Parathyroid adenoma (tissue), 2 donors: ENCODE data around the gene FNDC4.

Experiments used
- H2AFZ ChIP-seq: fragments of 300-600 bp; sonication (generic); one replicate; pipeline ENCODE4 v1.7.0; 2017; ENCODE audit warnings: antibody characterized with exemption, mild to moderate bottlenecking
- H3K27ac ChIP-seq: fragments of 300-600 bp; sonication (generic); one replicate; pipeline ENCODE4 v1.7.0; 2017
- H3K27me3 ChIP-seq: fragments of 300-600 bp; sonication (generic); one replicate; pipeline ENCODE4 v1.7.0; 2017; ENCODE audit warnings: low read length; ENCODE audit not compliant: control insufficient read depth, insufficient read depth
- H3K36me3 ChIP-seq: fragments of 300-600 bp; sonication (generic); one replicate; pipeline ENCODE4 v1.7.0; 2017; ENCODE audit warnings: low read length; ENCODE audit not compliant: control insufficient read depth, insufficient read depth
- H3K4me1 ChIP-seq: fragments of 300-600 bp; sonication (generic); one replicate; pipeline ENCODE4 v1.7.0; 2017; ENCODE audit warnings: control low read depth
- H3K4me2 ChIP-seq: fragments of 300-600 bp; sonication (generic); one replicate; pipeline ENCODE4 v1.7.0; 2017; ENCODE audit warnings: low read length
- H3K4me3 ChIP-seq: fragments of 300-600 bp; sonication (generic); one replicate; pipeline ENCODE4 v1.7.0; 2017; ENCODE audit warnings: low read depth, low read length
- H3K79me2 ChIP-seq: fragments of 300-600 bp; sonication (generic); one replicate; pipeline ENCODE4 v1.7.0; 2017; ENCODE audit warnings: control low read depth
- H3K9ac ChIP-seq: fragments of 300-600 bp; sonication (generic); one replicate; pipeline ENCODE4 v1.7.0; 2017; ENCODE audit warnings: mild to moderate bottlenecking
- H3K9me3 ChIP-seq: fragments of 300-600 bp; sonication (generic); one replicate; pipeline ENCODE4 v1.7.0; 2017; ENCODE audit warnings: low read length; ENCODE audit not compliant: control insufficient read depth
- CTCF ChIP-seq: fragments of 300-600 bp; sonication (generic); IDR thresholded peaks from one replicate; pipeline ENCODE4 v1.7.0; 2017; ENCODE audit warnings: antibody characterized with exemption, mild to moderate bottlenecking
- donor health status: primary hyperparathyroidism.

FNDC4 gene

DNA sequence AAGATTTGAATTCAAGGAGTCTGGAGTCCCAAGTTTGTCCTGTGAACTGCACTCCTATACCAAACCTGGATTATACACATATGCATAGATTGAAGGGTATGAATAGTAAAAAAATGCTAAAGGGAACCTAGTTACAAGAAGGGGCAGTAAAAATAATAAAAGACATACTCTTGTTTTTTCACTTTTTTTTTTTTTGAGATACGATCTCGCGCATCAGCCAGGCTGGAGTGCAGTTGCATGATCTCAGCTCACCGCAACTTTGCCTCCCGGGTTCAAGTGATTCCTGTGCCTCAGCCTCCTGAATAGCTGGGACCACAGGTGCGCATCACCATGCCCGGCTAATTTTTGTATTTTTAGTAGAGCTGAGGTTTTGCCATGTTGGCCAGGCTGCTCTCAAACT lies 30.6 kb downstream of the FNDC4 start:
- Histone ChIP-seq H3K9me3 (no peaks in the 10 kb centered on the region), H3K9ac (no peak overlapping the region), H2AFZ (no peak overlapping the region), H3K4me3 (no peak overlapping the region), H3K27ac (no peak overlapping the region), H3K36me3 (no peaks in the 10 kb centered on the region), H3K27me3 (no peaks in the 10 kb centered on the region), H3K4me1 (no peaks in the 10 kb centered on the region), H3K4me2 (no peak overlapping the region), H3K79me2 (no peaks in the 10 kb centered on the region)
- no peak for TF ChIP-seq CTCF

GRCh38 chr2:27461118-27461517 lies 33.9 kb downstream of the FNDC4 start:
- Histone ChIP-seq H3K9me3 (no peaks in the 10 kb centered on the region), H3K4me1 (no peaks in the 10 kb centered on the region), H3K4me2 (no peak overlapping the region), H3K79me2 (no peaks in the 10 kb centered on the region), H2AFZ (no peak overlapping the region), H3K27me3 (no peaks in the 10 kb centered on the region), H3K4me3 (no peak overlapping the region), H3K27ac (no peak overlapping the region), H3K36me3 (no peaks in the 10 kb centered on the region), H3K9ac (no peak overlapping the region)
- TF ChIP-seq CTCF: no peak

- H3K79me2 ChIP-seq: no peaks in the 10 kb centered on the region
- no peaks in the 10 kb centered on the region for H3K27me3 ChIP-seq
- H3K36me3 ChIP-seq: no peaks in the 10 kb centered on the region
- no peak overlapping the region for H3K27ac ChIP-seq
- no peaks in the 10 kb centered on the region for H3K9me3 ChIP-seq
- H3K4me3 ChIP-seq: no peak overlapping the region
- no peaks in the 10 kb centered on the region for H3K4me1 ChIP-seq
- H3K9ac ChIP-seq: no peak overlapping the region
- no peak overlapping the region for H3K4me2 ChIP-seq
- no peak overlapping the region for H2AFZ ChIP-seq
- TF ChIP-seq CTCF: no peak
These were observed 41.0 kb downstream of the FNDC4 start for GRCh38 chr2:27453968-27454367.

DNA sequence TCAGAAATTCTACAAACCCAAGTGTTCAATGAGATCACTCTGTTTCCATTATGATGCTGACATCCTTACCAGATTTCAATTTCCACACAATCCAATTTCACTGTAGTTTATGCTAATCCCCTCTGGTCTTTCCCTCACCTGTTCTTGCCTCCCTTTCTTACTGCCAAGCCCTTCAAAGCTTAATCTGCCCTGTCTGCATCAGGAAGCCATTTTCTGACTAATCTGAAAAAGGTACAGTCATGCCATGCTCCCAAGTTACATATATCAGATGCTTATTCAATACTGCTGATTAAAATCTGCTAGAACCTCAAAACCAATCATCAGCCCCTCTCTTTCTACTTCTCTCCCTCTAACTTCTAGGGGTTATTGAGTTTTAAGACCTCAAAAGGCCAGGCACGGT lies 43.9 kb downstream of the FNDC4 start:
- H3K79me2 ChIP-seq: no peaks in the 10 kb centered on the region
- no peak overlapping the region for H3K4me3 ChIP-seq
- no peak for TF ChIP-seq CTCF
- no peaks in the 10 kb centered on the region for H3K9me3 ChIP-seq
- H3K4me1 ChIP-seq: no peaks in the 10 kb centered on the region
- H3K4me2 ChIP-seq: no peak overlapping the region
- no peaks in the 10 kb centered on the region for H3K27me3 ChIP-seq
- no peak overlapping the region for H2AFZ ChIP-seq
- no peak overlapping the region for H3K27ac ChIP-seq
- H3K9ac ChIP-seq: no peak overlapping the region
- no peaks in the 10 kb centered on the region for H3K36me3 ChIP-seq

DNA sequence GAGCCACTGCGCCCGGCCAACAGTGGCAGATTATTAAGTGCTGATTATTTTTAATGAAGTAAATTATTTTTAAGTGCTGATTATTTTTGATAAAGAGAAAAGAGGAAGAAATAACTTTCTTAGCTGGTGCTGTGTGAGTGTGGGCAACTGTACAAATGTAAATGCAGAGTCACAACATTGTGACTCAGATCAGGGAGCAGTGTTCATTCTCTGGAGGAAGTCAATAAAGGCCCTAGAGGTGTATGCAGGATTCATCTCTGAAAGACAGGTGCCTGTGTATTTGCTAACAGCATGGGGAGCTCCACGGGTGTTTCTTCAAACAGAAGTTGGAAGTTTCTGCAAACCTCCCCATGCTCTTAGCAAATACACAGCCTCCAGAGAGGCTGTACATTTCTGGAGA lies 46.6 kb downstream of the FNDC4 start:
- no peaks in the 10 kb centered on the region for H3K9me3 ChIP-seq
- no peaks in the 10 kb centered on the region for H3K4me1 ChIP-seq
- no peaks in the 10 kb centered on the region for H3K79me2 ChIP-seq
- H3K4me2 ChIP-seq: no peak overlapping the region
- H3K36me3 ChIP-seq: no peaks in the 10 kb centered on the region
- H3K9ac ChIP-seq: no peak overlapping the region
- no peak for TF ChIP-seq CTCF
- H2AFZ ChIP-seq: no peak overlapping the region
- H3K27me3 ChIP-seq: no peaks in the 10 kb centered on the region
- H3K4me3 ChIP-seq: no peak overlapping the region
- no peak overlapping the region for H3K27ac ChIP-seq
